Peyer's patch (tissue), 4 donors: ENCODE measurements around the gene NCLN. TPM values are rescaled to one million over a fixed set of nuclear protein-coding genes. Genes with fewer than 3 reads are reported as not detected.
"Not testable (repeated sequence)": the region's sequence is repeated elsewhere in the genome, so short reads cannot be mapped to it uniquely, and the experiment has no call there.

ENCODE experiments used
- DNase-seq, 3 donors: peaks; one replicate each; pipeline ENCODE4 v3.0.0-alpha.2; 2017 to 2019
- H3K27ac ChIP-seq, 4 donors: fragments of 200-600 bp; sonication (generic); one replicate each; pipeline ENCODE4 v1.5.1; 2016 to 2019
- H3K27me3 ChIP-seq, 2 donors: fragments of 200-600 bp; sonication (generic); one replicate each; pipeline ENCODE4 v1.5.1; 2019
- H3K36me3 ChIP-seq, 3 donors: fragments of 200-600 bp; sonication (generic); one replicate each; pipeline ENCODE4 v1.5.1; 2016 to 2019
- H3K4me1 ChIP-seq, 4 donors: fragments of 200-600 bp; sonication (generic); one replicate each; pipeline ENCODE4 v1.5.1; 2016 to 2019
- H3K4me3 ChIP-seq, 4 donors: fragments of 200-600 bp; sonication (generic); 1 replicate in 3 of 4; 2 replicates in 1 of 4; pipeline ENCODE4 v1.5.1; 2016 to 2019; ENCODE audit warnings: mild to moderate bottlenecking in 1 of 4
- H3K9me3 ChIP-seq, 4 donors: fragments of 200-600 bp; sonication (generic); one replicate each; pipeline ENCODE4 v1.5.1; 2016 to 2019; ENCODE audit warnings: mild to moderate bottlenecking in 1 of 4
- POLR2A ChIP-seq, 2 donors: fragments of 450-650 bp; IDR thresholded peaks; one replicate each; pipeline ENCODE4 v1.5.1; 2017; ENCODE audit warnings: antibody characterized with exemption in 2 of 2, mild to moderate bottlenecking in 2 of 2, moderate library complexity in 2 of 2
- total RNA-seq, 4 donors: library from RNA; depleted of rRNA; stranded (reverse); fragments of >200 nt; gene quantifications; one replicate each; pipeline ENCODE4 v1.1.0, GENCODE V29; 2016
- TF ChIP-seq, protein P1 (sequence below), 6 experiments: fragments of 450-650 bp in 4 of 6; fragments of 200-600 bp in 2 of 6; sonication (generic) in 1 of 6; IDR thresholded peaks; one replicate each; pipeline ENCODE4 v1.5.1; 2017 to 2019; ENCODE audit warnings: antibody characterized with exemption in 6 of 6, mild to moderate bottlenecking in 3 of 6, moderate library complexity in 1 of 6

Gene NCLN
- total RNA-seq, 4 donors from 2014 or later, result 84.2 to 126 (median 117) TPM

DNA sequence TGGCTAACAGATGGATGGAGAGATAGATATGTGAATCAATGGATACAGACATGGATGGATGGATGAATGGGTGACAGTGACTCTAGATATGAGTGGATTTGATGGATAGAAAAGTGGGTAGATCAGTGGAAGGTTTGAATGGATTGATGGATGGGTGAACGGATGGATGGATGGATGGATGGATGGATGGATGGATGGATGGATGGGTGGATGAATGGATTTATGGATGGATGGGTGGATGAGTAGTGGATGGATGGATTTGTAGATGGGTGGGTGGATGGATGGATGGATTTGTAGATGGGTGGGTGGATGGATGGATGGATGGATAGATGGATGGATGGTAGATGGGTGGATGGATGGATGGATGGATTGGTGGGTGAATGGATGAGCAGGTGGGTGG is 45.6 kb downstream of the NCLN start:
- no peak overlapping the region for H3K4me3 ChIP-seq
- no peaks in the 10 kb centered on the region for H3K4me1 ChIP-seq
- TF ChIP-seq POLR2A (IDR thresholded peaks at IDR 0.05), result no peak
- TF ChIP-seq, protein P1, sequence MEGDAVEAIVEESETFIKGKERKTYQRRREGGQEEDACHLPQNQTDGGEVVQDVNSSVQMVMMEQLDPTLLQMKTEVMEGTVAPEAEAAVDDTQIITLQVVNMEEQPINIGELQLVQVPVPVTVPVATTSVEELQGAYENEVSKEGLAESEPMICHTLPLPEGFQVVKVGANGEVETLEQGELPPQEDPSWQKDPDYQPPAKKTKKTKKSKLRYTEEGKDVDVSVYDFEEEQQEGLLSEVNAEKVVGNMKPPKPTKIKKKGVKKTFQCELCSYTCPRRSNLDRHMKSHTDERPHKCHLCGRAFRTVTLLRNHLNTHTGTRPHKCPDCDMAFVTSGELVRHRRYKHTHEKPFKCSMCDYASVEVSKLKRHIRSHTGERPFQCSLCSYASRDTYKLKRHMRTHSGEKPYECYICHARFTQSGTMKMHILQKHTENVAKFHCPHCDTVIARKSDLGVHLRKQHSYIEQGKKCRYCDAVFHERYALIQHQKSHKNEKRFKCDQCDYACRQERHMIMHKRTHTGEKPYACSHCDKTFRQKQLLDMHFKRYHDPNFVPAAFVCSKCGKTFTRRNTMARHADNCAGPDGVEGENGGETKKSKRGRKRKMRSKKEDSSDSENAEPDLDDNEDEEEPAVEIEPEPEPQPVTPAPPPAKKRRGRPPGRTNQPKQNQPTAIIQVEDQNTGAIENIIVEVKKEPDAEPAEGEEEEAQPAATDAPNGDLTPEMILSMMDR (IDR thresholded peaks at IDR 0.05), result no peak
- H3K36me3 ChIP-seq, result no peaks in the 10 kb centered on the region
- H3K27me3 ChIP-seq, result peaks cover 0 to 4% of the 10 kb centered on the region in 2 donors
- no peak overlapping the region for H3K27ac ChIP-seq
- no peak for DNase-seq
- H3K9me3 ChIP-seq, result no peaks in the 10 kb centered on the region

DNA sequence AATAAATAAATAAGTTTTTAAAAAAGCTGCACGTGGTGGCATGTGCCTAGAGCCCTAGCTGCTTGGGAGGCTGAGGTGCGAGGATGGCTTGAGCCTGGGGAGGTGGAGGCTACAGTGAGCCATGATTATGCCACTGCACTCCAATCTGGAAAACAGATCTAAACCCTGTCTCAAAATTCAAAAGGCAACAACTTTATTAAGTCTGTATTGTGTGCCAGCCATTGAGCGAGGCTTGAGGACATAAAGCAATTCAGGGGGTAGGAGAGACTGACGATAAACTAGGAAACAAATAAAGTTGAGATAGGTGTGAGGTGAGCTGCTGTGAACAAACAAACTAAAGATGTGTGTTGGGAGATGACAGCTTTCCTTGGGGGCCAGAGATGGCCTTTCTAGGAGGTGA is 47.4 kb downstream of the NCLN start:
- Histone ChIP-seq H3K9me3 (no peaks in the 10 kb centered on the region), H3K36me3 (no peaks in the 10 kb centered on the region), H3K4me1 (no peaks in the 10 kb centered on the region), H3K27me3 (peaks cover 0 to 3% of the 10 kb centered on the region in 2 donors), H3K27ac (no peak overlapping the region), H3K4me3 (no peak overlapping the region)
- no peak for TF ChIP-seq POLR2A (IDR thresholded peaks at IDR 0.05)
- DNase-seq, result no peak

DNA sequence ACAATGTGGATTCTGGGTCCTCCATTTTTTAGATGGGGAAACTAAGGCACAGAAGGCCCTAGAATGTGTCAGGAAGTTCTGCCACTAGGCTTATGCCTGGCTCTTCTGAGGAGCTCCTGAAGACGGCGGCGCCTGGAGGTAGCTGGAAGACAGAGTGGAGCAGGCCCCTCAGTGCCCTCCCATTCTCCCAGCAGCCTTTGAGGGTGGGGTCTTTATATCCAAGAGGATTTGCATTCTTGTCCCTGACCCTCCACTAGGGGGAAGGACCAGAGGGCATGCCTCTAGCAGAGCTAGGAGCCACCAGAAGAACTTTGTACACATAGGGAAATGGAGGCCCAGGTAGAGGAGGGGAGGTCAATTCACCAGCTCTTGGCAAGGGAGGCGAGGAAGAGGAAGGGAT is 48.1 kb downstream of the NCLN start:
- no peak overlapping the region for H3K4me3 ChIP-seq
- H3K27me3 ChIP-seq, result no peaks in the 10 kb centered on the region
- no peak for DNase-seq
- H3K4me1 ChIP-seq, result no peaks in the 10 kb centered on the region
- no peaks in the 10 kb centered on the region for H3K36me3 ChIP-seq
- TF ChIP-seq, protein P1 (IDR thresholded peaks at IDR 0.05), result no peak
- TF ChIP-seq POLR2A (IDR thresholded peaks at IDR 0.05), result no peak
- H3K27ac ChIP-seq, result no peak overlapping the region
- no peaks in the 10 kb centered on the region for H3K9me3 ChIP-seq

DNA sequence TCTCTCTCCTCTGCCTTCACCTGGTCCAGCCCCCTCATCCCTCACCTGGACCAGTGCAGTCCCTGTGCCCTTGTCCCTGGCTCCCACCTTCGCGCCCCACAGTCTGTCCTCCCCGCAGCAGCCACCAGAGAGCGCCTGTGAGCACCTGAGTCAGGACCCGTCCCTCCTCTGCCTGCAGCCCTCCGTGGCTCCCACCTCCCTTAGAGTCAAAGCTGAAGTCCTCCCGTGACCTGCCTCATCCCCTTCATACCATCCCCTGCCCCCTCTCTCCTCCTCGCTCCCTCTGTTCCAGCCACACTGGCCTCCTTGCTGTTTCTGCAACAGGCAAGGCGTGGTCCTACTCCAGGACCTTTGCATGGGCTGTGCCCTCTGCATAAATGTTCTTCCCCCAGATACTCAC is 49.1 kb downstream of the NCLN start:
- H3K27ac ChIP-seq, result no peak overlapping the region
- no peak for DNase-seq
- H3K27me3 ChIP-seq, result no peaks in the 10 kb centered on the region
- no peaks in the 10 kb centered on the region for H3K9me3 ChIP-seq
- H3K4me1 ChIP-seq, result no peaks in the 10 kb centered on the region
- H3K4me3 ChIP-seq, result no peak overlapping the region
- H3K36me3 ChIP-seq, result no peaks in the 10 kb centered on the region
- TF ChIP-seq, protein P1 (IDR thresholded peaks at IDR 0.05), result no peak
- no peak for TF ChIP-seq POLR2A (IDR thresholded peaks at IDR 0.05)

DNA sequence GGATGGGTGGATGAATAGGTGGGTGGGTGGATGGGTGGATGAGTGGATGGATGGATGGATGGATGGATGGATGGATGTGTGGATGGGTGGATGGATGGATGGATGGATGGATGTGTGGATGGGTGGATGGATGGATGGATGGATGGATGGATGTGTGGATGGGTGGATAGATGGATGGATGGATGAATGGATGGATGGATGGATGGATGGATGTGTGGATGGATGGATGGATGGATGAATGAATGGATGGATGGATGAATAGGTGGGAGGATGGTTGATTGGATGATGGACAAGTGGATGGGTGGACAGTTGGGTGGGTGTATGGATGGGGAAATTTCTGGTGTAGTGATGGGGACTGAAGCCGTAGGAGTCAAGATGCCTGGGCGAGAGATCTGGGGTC is 49.9 kb downstream of the NCLN start:
- H3K4me3 ChIP-seq, H3K27ac ChIP-seq, DNase-seq, H3K9me3 ChIP-seq, H3K36me3 ChIP-seq, H3K27me3 ChIP-seq, H3K4me1 ChIP-seq: not testable (repeated sequence)

DNA sequence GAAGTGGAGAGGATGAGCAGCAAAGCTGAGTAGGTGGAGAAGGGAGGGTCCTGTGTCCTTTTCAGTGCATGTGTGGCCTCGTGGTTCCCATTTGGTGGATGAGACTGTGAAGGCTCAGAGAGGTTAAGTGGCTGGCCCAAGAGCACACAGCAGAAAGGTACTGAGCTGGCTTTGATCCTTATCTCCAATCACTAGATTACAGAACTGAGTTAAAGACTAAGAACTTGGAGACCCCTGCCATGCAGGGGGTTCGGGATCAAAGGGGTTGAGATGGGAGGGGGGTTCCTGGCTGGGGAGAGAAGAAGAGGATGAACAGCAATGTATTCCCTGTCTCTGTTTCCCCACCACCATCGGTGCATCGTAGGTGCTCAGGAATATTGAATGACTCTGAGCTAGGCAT is 50.5 kb downstream of the NCLN start:
- Histone ChIP-seq H3K9me3 (no peaks in the 10 kb centered on the region), H3K4me3 (no peak overlapping the region)
- TF ChIP-seq POLR2A (IDR thresholded peaks at IDR 0.05), result no peak
- TF ChIP-seq, protein P1 (IDR thresholded peaks at IDR 0.05), result no peak

DNA sequence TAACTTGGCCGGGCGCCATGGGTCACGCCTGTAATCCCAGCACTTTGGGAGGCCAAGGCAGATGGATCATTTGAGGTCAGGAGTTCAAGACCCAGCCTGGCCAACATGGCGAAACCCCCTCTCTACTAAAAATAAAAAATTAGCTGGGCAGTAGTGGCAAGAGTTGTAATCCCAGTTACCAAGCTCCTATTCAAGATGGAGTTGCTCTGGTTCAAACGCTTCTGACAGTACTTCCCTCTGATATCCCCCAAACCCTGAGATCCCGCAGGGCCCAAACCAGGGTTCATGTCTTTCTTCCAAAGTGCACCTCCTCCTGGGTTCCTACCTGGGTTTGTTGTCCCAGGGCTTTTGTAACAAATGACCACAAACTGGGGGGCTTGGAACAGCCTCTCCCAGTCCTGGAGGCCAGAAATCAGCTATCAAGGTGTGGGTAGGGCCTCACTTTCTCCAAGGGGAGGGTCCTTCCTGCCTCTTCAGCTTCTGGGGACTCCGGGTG is 52.4 kb downstream of the NCLN start:
- Histone ChIP-seq H3K4me1 (no peaks in the 10 kb centered on the region), H3K36me3 (no peaks in the 10 kb centered on the region), H3K27me3 (no peaks in the 10 kb centered on the region), H3K4me3 (no peak overlapping the region), H3K27ac (no peak overlapping the region), H3K9me3 (no peaks in the 10 kb centered on the region)
- DNase-seq, result no peak
- no peak for TF ChIP-seq POLR2A (IDR thresholded peaks at IDR 0.05)
- TF ChIP-seq, protein P1 (IDR thresholded peaks at IDR 0.05), result no peak

More for the DNA sequence above, 50.5 kb downstream of the NCLN start:
- no peaks in the 10 kb centered on the region for H3K36me3 ChIP-seq
- H3K27me3 ChIP-seq, result no peaks in the 10 kb centered on the region
- DNase-seq, result no peak
- no peak overlapping the region for H3K27ac ChIP-seq
- no peaks in the 10 kb centered on the region for H3K4me1 ChIP-seq
